Uterus (tissue), 2 donors: Measurements from ENCODE around the gene ZBED3.

Experiments used
- POLR2A ChIP-seq, 2 donors: fragments of 450-650 bp; IDR thresholded peaks; one replicate each; pipeline ENCODE4 v1.6.1; 2016; ENCODE audit warnings: antibody characterized with exemption in 2 of 2, mild to moderate bottlenecking in 1 of 2, moderate library complexity in 1 of 2
- TF ChIP-seq, protein P1 (sequence below), 4 experiments: fragments of 200-600 bp in 2 of 4; fragments of 450-650 bp in 2 of 4; sonication (generic) in 2 of 4; IDR thresholded peaks; one replicate each; pipeline ENCODE4 v1.5.1; 2016 to 2019; ENCODE audit warnings: antibody characterized with exemption in 4 of 4, mild to moderate bottlenecking in 2 of 4, moderate library complexity in 1 of 4

DNA sequence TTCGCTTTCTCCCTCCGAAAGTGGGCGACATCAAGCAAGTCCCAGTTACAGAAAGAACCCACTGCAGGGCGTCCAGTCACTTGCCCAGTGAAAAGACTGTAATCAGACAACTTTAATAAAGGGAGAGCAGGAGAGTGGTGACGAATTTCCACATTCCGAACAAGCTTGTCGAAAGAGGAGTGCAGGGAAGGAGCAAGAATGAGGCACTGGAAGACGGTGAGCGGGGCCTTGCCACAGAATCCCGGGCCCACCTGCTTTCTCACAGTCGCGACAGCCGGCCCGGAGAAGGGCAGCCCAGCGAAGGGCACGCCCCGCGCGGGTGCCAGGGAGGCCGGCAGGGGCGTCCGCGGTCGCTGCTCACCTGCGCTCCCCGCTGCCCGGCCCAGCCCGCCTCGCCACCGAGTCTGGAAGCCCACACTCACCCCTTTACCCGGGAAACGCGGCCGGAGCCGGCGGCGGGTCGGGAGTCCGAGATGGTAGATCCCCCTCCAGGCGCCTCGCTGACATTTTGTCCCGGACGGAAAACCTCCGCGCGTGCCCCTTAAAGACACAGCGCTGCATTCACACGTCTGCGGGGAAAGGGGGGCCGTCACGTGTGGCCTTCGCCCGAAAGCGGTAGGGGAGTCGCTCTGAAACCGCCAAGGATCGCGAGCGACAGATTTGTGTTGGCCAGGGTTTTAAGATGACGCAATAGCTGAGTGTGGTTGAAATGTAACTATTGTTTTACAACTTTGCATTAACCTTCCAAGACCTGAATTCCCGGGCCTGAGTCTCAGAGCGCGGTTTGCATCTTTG, at the start of gene ZBED3:
- TF ChIP-seq, protein P1, sequence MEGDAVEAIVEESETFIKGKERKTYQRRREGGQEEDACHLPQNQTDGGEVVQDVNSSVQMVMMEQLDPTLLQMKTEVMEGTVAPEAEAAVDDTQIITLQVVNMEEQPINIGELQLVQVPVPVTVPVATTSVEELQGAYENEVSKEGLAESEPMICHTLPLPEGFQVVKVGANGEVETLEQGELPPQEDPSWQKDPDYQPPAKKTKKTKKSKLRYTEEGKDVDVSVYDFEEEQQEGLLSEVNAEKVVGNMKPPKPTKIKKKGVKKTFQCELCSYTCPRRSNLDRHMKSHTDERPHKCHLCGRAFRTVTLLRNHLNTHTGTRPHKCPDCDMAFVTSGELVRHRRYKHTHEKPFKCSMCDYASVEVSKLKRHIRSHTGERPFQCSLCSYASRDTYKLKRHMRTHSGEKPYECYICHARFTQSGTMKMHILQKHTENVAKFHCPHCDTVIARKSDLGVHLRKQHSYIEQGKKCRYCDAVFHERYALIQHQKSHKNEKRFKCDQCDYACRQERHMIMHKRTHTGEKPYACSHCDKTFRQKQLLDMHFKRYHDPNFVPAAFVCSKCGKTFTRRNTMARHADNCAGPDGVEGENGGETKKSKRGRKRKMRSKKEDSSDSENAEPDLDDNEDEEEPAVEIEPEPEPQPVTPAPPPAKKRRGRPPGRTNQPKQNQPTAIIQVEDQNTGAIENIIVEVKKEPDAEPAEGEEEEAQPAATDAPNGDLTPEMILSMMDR (IDR thresholded peaks at IDR 0.05) = peak in 2 of 4 experiments; percentile 16 to 19
- TF ChIP-seq POLR2A (IDR thresholded peaks at IDR 0.05) = peak in 1 of 2 donors; percentile 5
